RWPE1 (cell line): ENCODE data around the gene RECQL5.

ENCODE experiments used
- CTCF ChIA-PET: fragments of 350-600 bp; sonication (Branson Sonifier 250); formaldehyde crosslinking; extraction: SDS; loops from one replicate; lab custom pipeline; 2021; lab: Yijun Ruan, JAX
- POLR2A ChIA-PET: fragments of 400-600 bp; formaldehyde crosslinking; extraction: SDS; loops from one replicate; lab custom pipeline; 2020; ENCODE audit warnings: antibody characterized with exemption; ENCODE audit not compliant: low non-redundant PET; lab: Yijun Ruan, JAX
- DNase-seq: peaks from one replicate; pipeline ENCODE4 v3.0.0; 2012; ENCODE audit warnings: low spot score
- H3K27ac ChIP-seq: fragments of 450-650 bp; 2 replicates; pipeline ENCODE4 v1.5.1; 2017
- CTCF ChIP-seq: fragments of 450-650 bp; conservative IDR thresholded peaks from 2 replicates; pipeline ENCODE4 v1.5.1; 2017; ENCODE audit warnings: low read depth, mild to moderate bottlenecking

Gene RECQL5

GRCh38 chr17:75683583-75683982, 16.6 kb upstream of the RECQL5 start:
- no peak for TF ChIP-seq CTCF
- H3K27ac ChIP-seq = peak overlapping the region; percentile 100
- peak; percentile 81 for DNase-seq
- ChIA-PET POLR2A (interaction anchor here (3.6 kb wide), 1 partner anchor 38 kb away, joined by 39 read pairs; the partner anchor contains the start of gene ITGB4), CTCF (interaction anchor here (0.5 to 1.9 kb wide), 3 partner anchors 38 to 117 kb away, joined by 4 to 6 read pairs (median 4); partner anchors contain the start of gene ITGB4)

GRCh38 chr17:75681289-75681688, 14.3 kb upstream of the RECQL5 start:
- H3K27ac ChIP-seq = peak overlapping the region; percentile 100
- POLR2A ChIA-PET = interaction anchor here (1.3 kb wide), 1 partner anchor 40 kb away, joined by 6 read pairs; the partner anchor contains the start of gene ITGB4
- peak; percentile 55 for DNase-seq
- TF ChIP-seq CTCF = no peak
- CTCF ChIA-PET = interaction anchor here (4.0 kb wide), 1 partner anchor 69 kb away, joined by 18 read pairs; no protein-coding TSS in a partner anchor

GRCh38 chr17:75680431-75680830, 13.5 kb upstream of the RECQL5 start:
- no peak for TF ChIP-seq CTCF
- H3K27ac ChIP-seq = peak overlapping the region; percentile 100
- DNase-seq = no peak
- CTCF ChIA-PET = interaction anchor here (0.6 to 4.0 kb wide), 10 partner anchors 9 to 76 kb away, joined by 3 to 18 read pairs (median 8); partner anchors contain the start of genes ITGB4 and SMIM5
- POLR2A ChIA-PET = interaction anchor here (0.8 kb wide), 1 partner anchor 43 kb away, joined by 3 read pairs; no protein-coding TSS in a partner anchor

GRCh38 chr17:75679706-75680211, 12.8 kb upstream of the RECQL5 start:
- DNase-seq = peak; percentile 49
- TF ChIP-seq CTCF = no peak; the same call in 1 of the 2 replicates
- ChIA-PET CTCF (interaction anchor here (0.6 to 4.0 kb wide), 15 partner anchors 10 to 217 kb away, joined by 3 to 18 read pairs (median 5); partner anchors contain the start of genes ITGB4 and SMIM5), POLR2A (interaction anchor here (0.6 to 0.8 kb wide), 2 partner anchors 33 to 43 kb away, joined by 3 to 4 read pairs; no protein-coding TSS in a partner anchor)
- H3K27ac ChIP-seq = peak overlapping the region; percentile 100

GRCh38 chr17:75676461-75676860, 9.5 kb upstream of the RECQL5 start:
- POLR2A ChIA-PET = interaction anchor here (0.7 to 1.1 kb wide), 2 partner anchors 10 to 61 kb away, joined by 7 to 10 read pairs; partner anchors contain the start of gene RECQL5
- no peak for TF ChIP-seq CTCF
- no peak overlapping the region for H3K27ac ChIP-seq
- CTCF ChIA-PET = interaction anchor here (0.6 kb wide), 1 partner anchor 12 kb away, joined by 3 read pairs; no protein-coding TSS in a partner anchor
- DNase-seq = no peak

GRCh38 chr17:75673487-75673886, 6.5 kb upstream of the RECQL5 start:
- no peak for DNase-seq
- no peak for TF ChIP-seq CTCF
- CTCF ChIA-PET = interaction anchor here (0.6 to 2.1 kb wide), 4 partner anchors 36 to 145 kb away, joined by 3 to 10 read pairs (median 4); no protein-coding TSS in a partner anchor
- H3K27ac ChIP-seq = peak overlapping the region; percentile 47
- POLR2A ChIA-PET = no interaction called here
